GM21381 (cell line): Measurements from ENCODE around the gene ZBTB7C.

ENCODE experiments used
- ATAC-seq: cut with Tn5 transposase; IDR thresholded peaks from one replicate; pipeline ENCODE4 v1.9.1; 2021; ENCODE audit warnings: mild to moderate bottlenecking, moderate library complexity; ENCODE audit not compliant: unreplicated experiment

Gene ZBTB7C

GRCh38 chr18:48029296-48029986 lies 379.7 kb downstream of the ZBTB7C start:
- no peak for ATAC-seq

GRCh38 chr18:48028696-48029095 lies 380.5 kb downstream of the ZBTB7C start:
- no peak for ATAC-seq

- ATAC-seq: no peak
Measured at GRCh38 chr18:48028081-48028480, 381.1 kb downstream of the ZBTB7C start.

DNA sequence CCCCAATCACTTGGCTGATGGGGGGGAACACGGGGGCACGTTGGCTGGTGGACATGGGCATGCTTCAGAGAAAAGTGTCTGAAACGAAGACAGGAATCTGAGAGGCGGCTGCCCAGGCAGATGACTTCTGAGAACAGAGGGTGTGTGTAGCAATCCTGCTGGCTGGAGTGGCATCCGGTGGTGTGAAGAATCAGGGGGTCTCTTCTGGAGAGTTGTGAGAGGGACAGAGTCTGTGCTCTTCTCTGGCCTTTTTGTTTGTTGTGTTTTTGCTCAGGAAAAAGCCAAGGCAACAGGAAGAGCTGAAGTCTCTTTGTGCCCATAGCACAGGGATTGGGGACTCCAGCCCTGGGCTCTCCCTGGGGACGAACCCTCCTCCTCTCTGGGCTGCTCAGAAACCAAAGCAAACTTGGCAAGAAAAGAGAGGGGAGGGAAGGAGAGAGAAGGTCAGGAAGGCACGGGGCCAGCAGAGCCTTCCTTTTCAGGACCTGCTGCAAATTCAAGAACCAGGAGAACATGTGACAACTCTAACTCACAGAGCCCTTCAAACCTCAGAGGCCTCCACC lies 381.7 kb downstream of the ZBTB7C start:
- ATAC-seq: no peak

DNA sequence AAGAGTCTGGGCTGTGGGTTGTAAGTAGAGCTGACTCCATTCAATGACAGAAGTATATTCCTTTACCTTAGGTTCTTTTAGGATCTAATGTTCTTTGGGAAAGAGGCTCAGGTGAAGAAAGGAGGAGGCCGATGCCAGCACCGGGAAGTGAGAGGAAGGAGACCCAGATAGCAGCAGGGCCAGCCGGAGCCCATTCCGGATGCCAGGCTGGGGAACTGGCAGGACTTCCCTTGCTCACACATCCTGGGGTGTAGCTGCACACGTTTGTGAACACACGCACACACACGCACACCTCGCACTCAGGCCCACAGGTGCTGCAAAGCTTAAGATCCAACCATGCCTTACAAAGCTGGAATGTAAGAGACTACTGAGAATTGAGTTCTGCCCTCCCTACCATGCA lies 383.0 kb downstream of the ZBTB7C start:
- ATAC-seq: no peak

DNA sequence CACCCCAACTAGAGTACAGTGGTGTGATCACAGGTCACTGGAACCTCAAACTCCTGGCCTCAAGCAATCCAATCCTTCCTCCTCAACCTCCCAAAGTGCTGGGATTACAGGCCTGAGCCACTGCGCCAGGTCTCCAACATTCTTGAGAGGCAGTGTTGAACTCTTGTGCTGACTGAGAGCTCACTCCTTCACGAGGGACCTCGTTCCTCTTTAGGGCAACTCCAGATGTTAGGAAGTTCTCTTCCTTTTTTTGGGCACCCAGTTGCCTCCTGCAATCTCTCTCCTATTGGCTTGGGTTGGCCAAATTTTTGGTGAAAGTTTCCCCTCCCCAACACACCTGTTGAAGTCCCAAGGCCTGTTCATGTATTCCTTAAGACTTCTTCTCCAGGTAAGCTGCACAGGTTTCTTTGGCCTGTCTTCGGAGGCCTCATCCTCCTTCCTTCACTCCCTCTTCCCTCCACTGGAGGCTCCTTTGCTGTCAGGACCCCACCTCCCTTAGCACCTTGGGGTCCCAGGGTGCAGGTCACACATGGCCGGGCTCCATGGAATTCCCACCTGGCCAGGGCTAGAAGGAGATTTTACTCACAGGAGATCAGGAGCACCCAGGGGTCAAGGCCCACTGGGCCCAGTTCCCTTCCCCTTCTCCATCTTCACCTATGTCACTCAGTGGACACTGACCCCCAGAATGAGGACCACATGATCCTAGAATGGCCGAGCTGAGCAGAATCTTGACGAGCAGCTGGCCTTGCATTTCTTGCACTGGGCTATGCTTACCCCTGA lies 384.1 kb downstream of the ZBTB7C start:
- ATAC-seq: no peak

DNA sequence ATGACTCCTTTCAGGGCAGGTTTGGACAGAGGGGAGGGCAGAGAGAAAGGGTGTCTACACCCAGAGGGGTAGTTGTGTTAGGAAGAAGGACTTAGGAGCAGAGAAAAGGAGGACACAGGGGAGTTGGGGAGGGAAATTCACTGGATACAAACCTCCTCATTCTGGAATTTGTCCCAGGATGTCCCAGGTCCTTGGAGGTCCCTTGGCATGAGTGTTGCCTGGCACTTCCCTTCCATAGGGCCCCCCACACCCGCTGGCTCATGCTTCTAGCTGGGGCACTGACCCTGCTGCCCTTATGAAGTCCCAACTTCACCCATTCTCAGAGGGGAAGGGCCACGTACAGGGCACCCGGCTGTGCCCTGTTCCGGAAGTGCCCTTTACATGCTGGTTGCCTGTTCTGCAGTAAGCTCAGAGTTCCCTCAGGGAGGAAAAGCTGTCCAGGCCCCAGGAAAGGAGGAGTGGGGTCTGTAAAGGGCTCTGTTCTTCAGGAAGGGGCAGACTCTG lies 385.1 kb downstream of the ZBTB7C start:
- ATAC-seq: no peak

DNA sequence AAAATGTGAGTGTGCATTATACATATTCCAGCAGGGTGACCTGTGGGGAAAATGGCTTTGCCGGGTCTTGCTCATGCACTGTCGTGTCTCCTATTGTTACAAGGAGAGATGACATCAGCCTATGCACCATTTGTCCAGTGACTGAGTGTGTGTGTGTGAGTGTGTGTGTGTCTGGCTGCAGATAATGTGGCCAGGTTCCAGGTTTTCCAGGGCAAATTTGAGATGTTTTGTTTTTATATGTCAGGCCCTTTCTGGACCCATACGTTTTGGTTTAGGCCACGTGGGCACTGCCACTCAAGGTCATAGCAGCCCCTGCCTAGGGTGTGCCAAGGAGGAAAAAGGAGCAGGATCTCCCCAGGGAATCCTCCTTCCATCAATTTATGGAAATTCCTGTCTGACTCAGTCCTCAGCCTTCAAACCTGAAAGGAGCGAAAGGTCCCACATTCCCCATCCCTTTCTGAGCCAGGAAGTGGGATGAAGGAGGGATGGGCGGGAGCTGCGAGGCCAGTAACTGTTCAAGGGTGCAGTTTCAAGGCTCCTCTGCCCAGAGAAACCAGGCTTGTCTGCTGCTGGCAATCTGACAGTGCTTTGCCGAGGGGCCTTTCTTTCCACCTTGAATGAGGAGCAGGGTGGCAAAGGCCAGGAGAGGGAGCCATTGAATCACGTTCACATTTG lies 385.7 kb downstream of the ZBTB7C start:
- no peak for ATAC-seq

DNA sequence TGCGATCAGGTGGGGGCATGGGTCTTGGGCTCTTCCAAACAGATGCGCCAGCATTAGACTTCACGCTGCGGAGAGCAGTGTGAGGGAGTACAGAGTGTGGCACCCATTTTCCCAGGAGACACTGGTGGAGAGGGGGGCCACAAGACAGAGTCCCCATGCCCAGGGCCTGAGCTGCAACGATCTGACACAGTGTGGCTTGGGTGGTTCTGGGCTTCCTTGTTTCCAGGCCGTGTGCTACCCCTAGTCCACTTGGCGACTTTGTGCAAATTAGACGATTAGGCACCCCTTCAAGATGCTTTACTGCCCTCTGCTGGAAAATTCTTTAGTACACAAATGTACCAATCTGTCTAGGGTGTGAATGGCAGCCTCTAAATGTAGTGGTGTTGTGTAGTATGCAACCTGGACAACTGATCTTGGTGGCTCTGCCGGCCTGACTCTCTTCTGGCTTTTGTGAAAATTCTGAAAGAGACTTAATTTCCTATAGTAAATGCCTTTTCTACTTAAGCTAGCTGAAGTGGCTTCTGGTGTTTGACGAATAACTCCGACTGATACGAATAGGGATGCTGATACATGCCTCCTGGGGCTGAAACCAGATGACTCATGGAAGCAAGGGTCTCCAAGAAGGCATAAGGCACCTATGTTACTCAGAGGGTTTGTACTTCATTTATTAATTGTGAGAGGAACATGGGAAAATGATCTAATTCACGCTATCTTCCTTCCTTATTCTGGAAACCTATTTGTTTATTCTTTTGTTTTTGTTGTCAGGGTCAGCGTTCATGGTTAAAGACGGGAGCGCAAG lies 386.5 kb downstream of the ZBTB7C start:
- ATAC-seq: no peak

GRCh38 chr18:48022021-48022420 lies 387.2 kb downstream of the ZBTB7C start:
- no peak for ATAC-seq

- no peak for ATAC-seq
Measured at GRCh38 chr18:48021273-48021914, 387.8 kb downstream of the ZBTB7C start.

GRCh38 chr18:48020337-48021250 lies 388.6 kb downstream of the ZBTB7C start:
- no peak for ATAC-seq

- ATAC-seq: no peak
Measured at GRCh38 chr18:48019557-48020325, 389.4 kb downstream of the ZBTB7C start.

DNA sequence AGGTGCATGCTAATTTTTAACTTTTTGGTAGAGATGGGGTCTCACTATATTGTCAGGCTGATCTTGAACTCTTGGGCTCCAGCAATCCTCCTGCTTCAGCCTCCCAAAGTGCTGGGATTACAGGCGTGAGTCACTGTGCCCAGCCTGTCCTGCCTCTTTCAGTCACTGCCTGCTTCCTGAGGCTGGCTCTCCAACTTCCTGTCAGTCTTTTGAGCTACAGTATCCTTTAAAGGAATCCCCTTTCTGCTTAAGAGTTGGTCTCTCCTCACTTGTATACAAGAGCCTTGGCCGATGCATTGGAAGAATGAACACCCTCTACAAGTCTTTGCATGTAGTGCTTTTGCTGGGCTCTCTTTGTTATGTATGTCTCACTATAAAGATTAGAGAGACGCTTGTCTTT lies 390.3 kb downstream of the ZBTB7C start:
- ATAC-seq: no peak

- no peak for ATAC-seq
Measured at GRCh38 chr18:48017635-48018034, 391.5 kb downstream of the ZBTB7C start.

DNA sequence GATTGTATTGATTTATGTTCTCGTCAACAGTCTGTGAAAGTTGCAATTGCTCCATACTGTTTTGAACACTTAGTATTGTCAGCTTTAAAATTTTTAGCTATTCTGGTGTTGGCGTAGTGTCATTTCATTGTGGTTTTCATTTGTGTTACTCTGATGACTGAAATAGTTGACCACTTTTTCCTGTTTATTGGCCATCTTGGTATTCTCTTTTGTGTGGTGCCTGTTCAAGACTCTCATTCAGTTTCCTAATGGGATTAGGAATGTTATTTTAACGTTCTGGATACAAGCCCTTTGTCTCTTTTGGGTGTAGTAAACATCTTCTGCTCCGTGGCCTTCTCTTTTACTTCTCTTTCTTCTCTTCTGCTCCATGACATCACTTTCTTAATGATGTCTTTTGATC lies 396.0 kb downstream of the ZBTB7C start:
- no peak for ATAC-seq

DNA sequence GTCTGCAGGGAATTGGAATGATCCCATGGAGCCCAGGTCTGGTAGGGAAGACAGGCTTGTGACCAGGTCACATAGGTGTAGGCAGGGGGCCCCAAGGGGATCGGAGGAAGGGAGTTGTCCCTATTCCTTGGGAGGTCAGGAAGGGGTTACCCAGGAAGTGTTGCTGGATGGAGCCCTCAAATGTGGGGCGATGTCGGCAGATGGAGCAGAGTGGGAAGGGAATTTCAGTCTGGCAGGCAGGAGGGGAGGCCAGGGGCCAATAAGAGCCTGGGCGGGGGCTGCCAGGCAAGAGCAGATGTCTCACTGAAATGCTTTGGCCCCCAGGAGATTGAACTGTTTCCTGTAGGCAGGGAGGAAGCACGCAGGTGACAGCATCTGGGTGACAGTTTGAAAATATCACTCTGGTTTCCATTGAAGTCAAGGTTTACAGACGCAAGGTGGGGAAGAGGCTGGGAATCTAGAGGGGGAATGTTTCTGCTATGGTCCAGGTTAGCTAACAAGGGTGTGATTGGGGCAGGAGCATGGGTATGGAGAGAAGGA lies 397.2 kb downstream of the ZBTB7C start:
- no peak for ATAC-seq

DNA sequence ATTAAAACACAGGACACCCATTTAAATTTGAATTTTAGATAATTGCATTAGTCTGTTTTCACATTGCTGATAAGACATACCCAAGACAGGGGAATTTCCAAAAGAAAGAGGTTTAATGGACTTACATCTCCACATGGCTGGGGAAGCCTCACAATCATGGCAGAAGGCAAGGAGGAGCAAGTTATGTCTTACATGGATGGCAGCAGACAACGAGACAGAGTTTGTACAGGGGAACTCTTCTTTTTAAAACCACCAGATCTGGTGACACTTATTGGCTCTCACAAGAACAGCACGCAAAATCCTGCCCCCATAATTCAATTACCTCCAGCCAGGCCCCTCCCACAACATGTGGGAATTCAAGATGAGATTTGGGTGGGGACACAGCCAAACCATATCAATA lies 398.9 kb downstream of the ZBTB7C start:
- no peak for ATAC-seq
